NCI-H2196 treated with DMSO at 0.1 percent for 48 hours (cell line): ENCODE data around the gene ALDH3B2.
"Not testable (repeated sequence)": the region's sequence is repeated elsewhere in the genome, so short reads cannot be mapped to it uniquely, and the experiment has no call there.

Source experiments
- DNase-seq: peaks from one replicate; lab custom pipeline; 2025; ENCODE audit not compliant: unreplicated experiment; lab: John Stamatoyannopoulos, UW

The ALDH3B2 gene, protein sequence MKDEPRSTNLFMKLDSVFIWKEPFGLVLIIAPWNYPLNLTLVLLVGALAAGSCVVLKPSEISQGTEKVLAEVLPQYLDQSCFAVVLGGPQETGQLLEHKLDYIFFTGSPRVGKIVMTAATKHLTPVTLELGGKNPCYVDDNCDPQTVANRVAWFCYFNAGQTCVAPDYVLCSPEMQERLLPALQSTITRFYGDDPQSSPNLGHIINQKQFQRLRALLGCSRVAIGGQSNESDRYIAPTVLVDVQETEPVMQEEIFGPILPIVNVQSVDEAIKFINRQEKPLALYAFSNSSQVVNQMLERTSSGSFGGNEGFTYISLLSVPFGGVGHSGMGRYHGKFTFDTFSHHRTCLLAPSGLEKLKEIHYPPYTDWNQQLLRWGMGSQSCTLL

DNA sequence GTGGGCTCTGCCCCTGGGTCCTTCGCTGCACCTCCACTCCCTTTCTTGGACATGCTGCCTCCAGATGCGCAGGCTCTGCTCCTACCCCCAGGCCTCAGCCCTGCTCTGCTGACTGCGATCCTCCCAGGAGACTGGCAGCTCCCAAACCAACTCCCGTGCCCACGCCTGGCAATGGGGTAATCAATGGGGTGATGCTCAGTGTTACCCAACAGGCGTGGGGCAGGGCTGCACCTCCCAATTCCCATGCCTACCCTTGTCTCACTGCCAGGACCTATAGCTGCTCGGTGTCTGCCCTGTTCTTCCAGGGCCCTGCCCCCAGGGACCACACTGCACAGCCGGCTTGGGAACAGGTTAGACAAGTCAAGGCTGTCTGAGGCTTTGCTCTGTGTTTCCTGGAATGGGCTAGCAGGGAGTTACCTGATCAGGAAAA lies at the start of gene ALDH3B2:
ALDH3B2 (minus strand) TSS at position 182 of the 430 bp plus-strand sequence. CDS start 7,688 bp downstream, outside the sequence.
- no peak for DNase-seq

DNA sequence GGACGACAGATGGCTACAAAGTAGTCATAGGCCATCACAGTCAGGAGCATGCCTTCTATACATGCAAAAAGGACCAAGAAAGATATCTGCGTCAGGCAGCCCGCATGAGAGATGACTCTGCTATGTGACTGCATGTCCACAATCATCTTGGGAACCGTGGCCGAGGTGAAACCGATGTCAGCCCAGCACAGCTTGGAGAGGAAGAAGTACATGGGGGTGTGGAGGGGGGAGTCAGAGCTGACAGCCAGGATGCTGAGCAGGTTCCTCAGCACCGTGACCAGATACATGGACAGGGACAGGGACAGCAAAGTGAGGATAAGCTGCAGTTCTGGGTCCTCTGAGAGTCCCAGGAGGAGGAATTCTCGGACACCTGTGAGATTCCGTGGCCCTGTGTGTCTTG lies 48.6 kb upstream of the ALDH3B2 start:
- not testable (repeated sequence) for DNase-seq

DNA sequence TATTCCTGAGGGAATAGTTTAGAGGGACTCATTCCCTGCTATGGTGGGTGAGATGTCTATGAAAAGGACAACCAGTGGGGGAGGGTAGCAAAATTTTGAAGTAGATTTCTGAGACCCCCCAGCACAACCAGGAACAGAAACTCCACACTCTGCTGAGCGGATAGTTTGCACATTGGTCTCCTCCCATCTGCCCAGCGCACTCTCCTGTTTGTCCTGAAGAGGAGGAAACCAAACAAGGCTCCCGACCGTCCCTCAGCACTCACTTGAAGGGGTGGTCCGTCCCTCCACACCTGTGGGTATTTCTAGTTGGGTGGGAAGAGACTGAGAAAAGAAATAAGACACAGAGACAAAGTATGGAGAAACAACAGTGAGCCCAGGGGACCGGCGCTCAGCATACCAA lies 41.8 kb upstream of the ALDH3B2 start:
- DNase-seq: not testable (repeated sequence)

DNA sequence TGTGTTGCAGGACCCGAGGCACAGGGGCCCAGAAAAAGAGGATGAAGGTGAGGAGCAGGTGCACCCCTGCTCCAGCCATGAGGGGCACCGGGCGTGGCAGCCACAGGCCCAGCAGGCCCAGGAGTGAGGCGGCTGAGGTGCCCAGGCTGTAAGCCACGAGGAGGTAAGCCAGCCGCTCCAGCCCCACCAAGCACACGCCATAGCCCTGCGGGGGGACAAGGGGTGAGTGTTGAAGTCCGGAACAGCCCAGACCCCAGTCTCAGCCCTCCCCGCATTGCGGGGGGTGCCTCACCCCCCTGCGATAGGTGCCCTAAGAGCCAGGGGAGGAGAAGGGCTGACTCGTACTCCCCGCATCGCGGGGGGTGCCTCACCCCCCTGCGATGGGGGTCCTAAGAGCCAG lies 41.4 kb upstream of the ALDH3B2 start:
- not testable (repeated sequence) for DNase-seq

DNA sequence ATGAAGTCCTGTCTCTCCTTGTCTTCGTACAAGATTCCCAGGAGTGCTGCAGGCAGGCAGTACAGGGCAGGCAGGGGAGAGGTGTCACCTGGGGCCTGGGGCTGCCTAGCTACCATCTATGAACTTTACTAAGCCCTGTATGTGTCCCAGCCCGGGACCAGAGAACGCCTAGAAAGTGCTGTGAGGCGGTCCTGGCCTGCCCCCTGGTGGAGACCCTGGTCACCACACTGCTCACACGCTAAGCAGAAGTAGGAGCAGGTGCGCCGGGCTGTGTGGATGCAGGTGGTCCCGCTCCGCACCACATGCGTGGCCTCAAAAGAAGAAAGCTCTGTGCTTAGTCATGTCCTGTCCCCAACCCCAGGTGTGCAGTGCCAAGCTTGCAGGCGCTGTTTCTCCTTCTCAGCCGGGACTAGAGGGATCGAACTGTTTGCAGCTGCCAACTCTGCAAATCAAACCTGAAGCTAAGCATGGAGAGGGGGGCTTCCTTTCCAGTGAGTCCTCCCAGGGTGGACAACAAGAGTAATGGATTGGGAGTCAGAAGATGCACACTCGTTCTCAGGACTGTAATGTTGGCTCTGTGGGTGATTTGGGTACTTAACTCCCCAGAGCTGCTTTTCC lies 39.6 kb upstream of the ALDH3B2 start:
- not testable (repeated sequence) for DNase-seq

DNA sequence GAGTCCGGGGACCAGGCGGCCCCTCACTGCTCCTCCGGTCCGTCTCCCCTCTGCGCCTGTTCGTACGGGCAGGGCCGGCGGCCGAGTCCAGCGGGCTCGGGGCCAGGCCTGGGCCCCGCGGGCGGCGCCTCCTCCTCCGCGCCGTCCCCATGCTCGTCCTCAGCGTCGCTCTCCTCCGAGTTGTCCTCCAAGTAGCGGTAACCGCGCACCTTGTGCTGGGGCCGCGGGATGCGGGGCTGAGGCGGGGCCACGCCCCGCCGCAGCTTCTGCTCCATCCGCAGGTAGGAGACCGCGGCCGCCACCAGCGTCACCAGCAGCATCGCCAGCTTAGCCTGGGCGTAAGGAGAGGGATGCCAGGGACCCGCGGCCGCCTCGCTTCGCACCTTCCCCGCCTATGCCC lies 37.3 kb upstream of the ALDH3B2 start:
- not testable (repeated sequence) for DNase-seq

DNA sequence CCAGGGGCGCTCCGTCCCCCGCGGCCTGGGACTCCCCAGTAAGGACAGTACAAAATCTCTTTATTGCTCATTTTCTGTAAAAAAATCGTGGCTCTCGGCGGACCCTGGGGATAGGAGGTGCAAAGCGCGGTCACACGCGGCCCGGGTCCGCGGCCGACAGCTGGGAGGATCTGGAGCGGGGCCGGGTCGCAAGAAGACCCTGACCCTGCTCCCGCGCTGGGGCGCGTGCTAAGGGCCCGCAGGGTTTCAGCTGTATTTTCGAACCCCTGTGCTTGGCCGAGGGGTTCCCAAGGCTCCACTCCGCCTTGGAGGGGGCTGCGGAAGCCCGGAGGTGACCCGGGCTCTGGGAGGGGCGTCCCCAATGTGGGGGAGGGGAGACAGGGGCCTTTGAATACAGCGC lies 36.8 kb upstream of the ALDH3B2 start:
- DNase-seq: not testable (repeated sequence)

DNA sequence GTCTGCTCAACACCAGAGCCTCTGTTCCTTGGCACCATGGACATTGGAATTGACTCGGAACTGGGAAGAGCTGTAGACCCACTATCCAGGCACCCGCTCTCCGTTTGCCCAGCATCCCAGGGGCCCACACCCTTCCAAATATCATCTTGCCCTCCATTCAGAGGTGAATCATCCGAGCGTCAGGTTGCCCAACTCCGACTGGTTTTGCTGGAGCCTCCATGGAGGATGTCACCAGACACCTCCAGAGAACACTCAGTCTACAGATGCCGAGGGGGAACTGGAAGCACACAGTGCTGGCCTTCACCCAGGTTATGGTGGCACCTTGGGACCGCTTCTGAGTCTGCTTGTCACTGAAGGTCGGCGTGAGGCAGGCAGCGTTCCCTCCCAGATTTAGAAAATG lies 35.4 kb upstream of the ALDH3B2 start:
- DNase-seq: not testable (repeated sequence)

DNA sequence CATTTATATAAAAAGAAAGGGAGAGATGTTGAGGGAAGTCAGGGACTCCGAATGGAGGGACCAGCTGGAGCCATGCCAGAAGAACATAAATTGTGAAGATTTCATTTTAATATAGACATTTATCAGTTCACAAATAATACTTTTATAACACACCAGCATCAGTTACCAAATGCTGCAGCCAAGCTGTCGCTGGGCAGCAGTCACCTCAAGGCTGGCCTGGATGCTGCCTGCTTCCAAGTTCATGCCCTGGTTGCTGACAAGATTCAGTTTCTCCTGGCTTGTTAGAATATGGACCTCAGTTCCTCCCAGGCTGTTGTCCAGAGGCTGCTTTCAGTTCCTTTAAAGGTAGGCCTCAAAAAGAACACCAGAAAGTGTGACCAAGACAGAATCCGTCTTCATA lies 30.8 kb upstream of the ALDH3B2 start:
- DNase-seq: no peak

DNA sequence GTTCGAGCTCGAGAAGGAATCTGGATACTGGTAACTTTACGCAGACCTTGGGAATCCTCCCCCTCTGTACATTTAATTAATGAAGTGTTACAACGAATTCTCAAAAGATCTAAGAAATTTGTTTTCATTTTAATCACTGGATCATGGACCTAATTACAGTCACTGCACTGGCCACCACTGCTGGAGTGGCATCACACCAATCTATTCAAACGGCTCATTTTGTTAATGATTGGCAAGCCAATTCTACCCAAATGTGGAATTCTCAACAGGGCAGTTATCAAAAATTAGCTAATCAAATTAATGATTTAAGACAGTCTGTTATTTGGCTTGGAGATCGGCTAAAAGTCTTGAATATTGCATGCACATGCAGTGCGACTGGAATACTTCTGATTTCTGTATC lies 30.1 kb upstream of the ALDH3B2 start:
- DNase-seq: no peak

DNA sequence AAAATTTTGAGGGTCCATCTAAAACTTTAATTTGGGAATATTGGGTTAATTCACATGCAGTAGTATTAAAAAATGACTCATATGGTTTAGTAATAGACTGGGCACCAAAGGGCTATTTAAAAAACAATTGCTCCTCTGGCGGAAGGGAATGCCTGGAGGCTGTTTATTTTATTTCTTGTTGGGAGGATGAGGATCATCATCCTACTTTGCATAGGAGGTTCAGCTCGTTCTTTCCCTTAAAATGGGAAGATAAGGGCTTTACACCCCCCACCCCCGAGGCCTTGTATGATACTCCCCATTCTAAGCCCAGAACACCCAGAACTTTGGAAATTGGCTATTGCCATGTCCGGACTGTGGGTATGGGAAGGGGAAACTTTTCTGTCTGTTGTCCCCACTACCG lies 29.3 kb upstream of the ALDH3B2 start:
- DNase-seq: not testable (repeated sequence)

DNA sequence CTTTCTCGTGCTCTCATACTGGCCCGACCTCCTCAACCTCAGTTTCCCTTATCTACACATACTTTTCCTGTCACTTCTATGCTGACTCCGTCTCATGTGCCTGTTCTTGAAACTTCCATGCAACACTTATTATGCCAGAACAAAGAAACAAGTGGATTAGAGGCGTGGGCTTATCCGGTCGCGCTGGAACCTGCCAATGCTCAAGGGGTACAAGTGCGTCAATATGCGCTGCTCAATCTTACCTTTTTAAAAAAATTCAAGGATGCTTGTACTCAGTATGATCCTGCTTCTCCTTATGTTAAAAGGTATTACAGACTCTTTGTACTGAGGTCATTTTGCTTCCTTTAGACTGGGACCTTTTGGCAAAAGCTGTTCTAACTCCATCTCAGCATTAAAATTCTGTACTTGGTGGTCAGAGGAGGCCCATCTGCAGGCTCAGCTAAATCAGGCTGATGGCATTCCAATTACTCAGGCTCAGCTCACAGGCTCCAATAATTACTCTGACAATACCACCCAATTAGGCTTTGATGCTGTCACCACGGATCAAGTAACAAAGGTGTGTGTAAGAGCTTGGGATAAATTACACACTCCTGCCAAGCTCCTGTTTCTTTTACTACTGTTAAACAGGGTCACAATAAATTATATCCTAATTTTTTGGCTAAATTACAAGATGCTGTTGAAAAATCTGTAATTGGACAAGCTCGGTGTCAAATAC lies 26.3 kb upstream of the ALDH3B2 start:
- DNase-seq: peak; percentile 9

DNA sequence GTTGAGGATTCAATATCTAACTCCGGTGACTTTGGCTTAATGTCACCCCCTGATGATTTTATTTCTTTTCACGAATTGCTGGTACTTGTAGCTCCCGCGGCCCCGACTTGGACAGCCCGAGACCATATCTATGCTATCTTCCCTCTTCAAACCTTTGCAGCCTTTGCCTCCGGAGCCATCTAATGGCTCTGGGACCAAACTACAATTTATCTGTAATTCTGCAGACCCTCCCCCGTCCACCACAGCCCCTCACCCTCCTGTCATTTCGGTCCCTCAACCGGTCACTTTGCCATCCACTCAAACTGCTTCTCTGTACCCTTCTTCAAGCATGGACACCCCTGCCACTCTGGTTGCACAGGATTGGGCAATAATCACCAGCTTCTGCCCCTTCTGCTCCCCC lies 25.7 kb upstream of the ALDH3B2 start:
- DNase-seq: no peak

DNA sequence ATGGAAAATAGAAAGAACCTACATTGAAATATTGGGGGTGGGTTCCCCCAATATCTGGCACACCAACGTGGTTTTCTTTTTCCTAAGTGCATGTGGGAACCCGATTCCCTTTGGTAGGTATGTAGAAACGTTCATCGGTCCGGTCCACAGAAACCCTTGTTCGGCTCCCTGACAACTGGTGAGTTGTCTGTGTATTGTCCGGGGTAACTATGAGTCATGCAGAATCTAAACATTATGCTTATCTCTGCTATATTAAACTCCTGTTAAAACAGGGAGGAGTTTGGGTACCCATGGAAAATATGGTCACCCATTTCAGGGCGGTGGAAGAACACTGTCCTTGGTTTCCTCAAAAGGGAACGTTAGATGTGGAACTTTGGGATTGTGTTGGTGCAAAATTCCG lies 25.1 kb upstream of the ALDH3B2 start:
- no peak for DNase-seq

DNA sequence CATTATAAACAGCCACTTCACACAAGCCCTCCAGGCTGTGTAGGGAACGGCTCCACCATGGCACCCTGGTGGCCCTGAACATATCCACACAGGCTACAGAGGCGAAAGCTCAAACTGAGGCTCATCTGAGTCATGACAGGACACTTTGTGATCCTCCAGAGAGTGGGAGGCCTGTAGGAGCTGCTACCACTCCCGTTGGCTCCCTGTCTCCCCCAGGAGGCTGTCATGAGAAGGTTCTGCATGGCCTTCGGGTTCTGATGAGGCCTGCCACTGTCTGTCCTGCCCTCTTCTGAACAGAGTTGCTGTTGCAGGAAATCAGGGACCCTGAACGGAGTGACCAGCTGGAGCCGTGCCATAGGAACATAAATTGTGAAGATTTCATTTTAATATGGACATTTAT lies 23.8 kb upstream of the ALDH3B2 start:
- no peak for DNase-seq

DNA sequence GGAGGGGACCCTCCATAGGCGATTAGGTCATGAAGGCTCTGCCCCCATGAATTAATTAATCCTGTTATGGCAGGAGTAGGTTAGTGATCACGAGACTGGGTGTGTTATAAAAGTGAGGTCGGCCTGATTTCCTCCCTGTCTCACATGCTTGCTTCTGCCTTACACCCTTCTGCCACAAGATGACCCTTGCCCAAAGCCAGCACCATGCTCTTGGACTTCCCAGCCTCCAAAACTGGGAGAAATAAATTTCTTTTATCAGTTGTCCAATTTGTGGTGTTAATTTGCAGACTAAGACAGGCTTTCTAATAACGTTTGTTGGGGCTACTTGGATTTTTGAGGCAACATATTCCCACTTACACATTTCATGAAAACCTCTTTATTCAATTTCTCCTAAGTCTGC lies 23.4 kb upstream of the ALDH3B2 start:
- no peak for DNase-seq

DNA sequence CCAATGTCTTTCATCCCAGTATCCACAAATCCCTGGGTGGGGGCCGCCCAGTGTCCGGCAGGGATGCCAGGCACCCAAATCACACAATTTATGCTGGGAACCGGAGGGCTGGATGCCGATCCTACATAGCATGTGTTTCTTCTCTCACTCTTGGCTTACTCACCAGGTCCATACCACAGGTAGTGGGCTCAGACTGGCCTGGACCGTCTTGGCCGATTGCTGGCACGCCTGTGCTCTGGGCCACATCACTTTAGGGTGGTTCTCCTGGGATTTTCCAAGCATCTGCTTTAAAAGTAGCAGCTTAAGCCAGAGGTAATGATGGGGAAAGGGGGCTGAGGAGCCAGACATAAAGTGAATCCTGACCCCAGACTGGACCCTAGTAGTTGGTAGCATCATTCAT lies 22.6 kb upstream of the ALDH3B2 start:
- no peak for DNase-seq

DNA sequence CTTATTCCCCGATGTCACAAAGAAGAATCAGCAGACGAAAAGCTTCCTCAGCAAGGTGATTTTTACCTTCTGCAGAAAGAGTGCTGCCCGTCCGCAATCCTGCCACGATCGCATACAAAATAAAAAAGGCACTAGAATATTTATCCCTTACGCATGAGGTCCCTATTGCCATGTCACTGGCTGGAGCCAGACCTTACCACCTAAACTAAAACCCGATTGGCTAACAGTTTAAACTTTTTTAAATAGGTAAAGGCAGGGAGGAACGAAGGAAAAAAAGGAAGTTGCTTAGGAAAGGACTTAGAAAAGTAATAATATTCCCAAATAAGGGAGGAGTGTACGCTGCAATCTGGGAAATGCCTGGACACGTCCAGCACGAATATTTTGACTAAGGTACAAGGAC lies 21.2 kb upstream of the ALDH3B2 start:
- no peak for DNase-seq

DNA sequence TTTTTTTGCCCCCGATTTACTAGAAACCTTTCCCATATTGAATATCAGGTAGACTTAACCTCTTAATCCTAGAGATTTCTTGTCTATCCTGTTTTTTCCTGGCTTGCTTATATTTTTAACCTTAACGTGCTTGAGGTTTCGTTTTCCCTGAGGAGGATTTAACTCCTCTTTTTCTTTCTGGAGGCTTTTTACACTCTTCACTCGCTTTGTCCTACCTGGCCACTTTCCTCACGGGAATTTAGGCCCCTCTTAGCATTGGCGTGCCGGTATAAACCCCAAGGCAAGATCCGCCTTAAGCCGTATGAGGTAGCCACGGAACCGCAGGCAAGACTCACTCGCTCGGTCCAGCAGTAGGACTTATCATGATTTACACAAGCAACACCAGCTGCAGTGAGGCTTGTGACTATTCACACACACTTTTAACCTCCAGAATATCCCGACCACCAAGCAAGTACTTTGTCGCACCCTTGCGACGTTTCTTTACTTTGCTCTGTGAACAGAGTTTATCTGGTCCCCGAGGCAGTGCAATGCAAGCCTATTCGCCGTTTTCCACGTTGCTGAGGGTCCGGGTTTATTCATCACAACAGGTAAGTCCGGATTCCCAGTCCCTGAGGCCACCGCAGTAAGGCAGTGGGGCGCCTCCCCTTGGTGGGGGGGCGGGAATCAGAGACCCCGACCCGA lies 20.6 kb upstream of the ALDH3B2 start:
- no peak for DNase-seq

DNA sequence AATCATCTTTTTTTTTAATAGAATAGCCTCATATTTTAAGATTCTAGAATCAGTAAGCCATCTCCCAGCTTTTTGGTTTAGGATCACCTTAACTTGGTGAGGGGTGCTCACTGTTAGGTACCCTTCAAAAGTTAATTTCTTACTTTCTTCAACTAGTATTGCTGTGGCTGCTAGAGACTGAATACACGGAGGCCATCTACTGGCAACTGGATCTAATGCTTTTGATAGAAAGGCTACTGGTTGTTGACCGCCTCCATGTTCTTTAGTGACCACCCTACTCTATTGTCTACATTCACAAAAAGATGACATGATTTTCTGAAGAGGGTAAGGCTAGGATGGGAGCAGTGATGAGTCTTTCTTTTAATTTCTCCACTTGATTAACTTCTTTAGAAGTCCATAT lies 16.7 kb upstream of the ALDH3B2 start:
- DNase-seq: no peak

DNA sequence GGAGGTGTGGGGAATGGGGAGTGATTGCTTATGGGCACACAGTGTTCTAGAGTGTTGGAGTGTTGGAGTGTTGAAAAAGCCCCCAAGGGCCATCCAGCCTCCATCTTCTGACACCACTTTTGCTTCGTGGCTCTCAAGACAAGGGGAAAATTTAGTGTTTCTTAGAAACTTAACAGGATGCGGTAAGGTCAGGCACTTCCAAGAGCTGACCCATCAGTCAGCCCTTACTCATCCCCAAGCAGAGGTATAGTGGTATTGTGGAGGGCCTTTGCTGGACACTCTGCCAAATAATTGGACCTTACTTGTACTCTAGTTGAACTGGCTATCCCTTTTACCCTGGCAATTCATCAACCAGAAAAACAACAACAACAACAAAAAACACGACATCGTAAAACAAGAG lies 14.8 kb upstream of the ALDH3B2 start:
- no peak for DNase-seq
